MCF 10A (cell line): ENCODE measurements around the gene OBSCN. TPM values are rescaled to one million over a fixed set of nuclear protein-coding genes. Genes with fewer than 3 reads are reported as not detected.

Experiments
- BruUV-seq: library from RNA; stranded (reverse); fragments of 400-500 nt; replicated peaks from 2 replicates; lab custom pipeline; 2021; lab: Mats Ljungman, UMichigan
- CTCF ChIA-PET: fragments of 300-600 bp; sonication (Branson Sonifier 250); formaldehyde crosslinking; extraction: SDS; loops from one replicate; lab custom pipeline; 2021; ENCODE audit warnings: antibody characterized with exemption, inconsistent platforms; lab: Yijun Ruan, JAX
- POLR2A ChIA-PET: fragments of 300-600, 350-650 bp; sonication (Branson Sonifier 250); formaldehyde crosslinking; extraction: SDS; loops from one replicate; lab custom pipeline; 2020; ENCODE audit warnings: antibody characterized with exemption, inconsistent platforms; lab: Yijun Ruan, JAX
- DNase-seq: peaks from one replicate; pipeline ENCODE4 v3.0.0-alpha.2; 2018; ENCODE audit not compliant: unreplicated experiment
- H3K27ac Mint-ChIP-seq: one replicate; pipeline ENCODE4 v1.8.0; 2022; ENCODE audit warnings: mild to moderate bottlenecking, low read depth, mixed read lengths; ENCODE audit not compliant: unreplicated experiment
- H3K27me3 Mint-ChIP-seq: one replicate; pipeline ENCODE4 v1.8.0; 2022; ENCODE audit warnings: mixed read lengths; ENCODE audit not compliant: insufficient read depth, unreplicated experiment
- H3K36me3 Mint-ChIP-seq: one replicate; pipeline ENCODE4 v1.8.0; 2022; ENCODE audit warnings: mild to moderate bottlenecking, moderate library complexity, mixed read lengths; ENCODE audit not compliant: insufficient read depth, unreplicated experiment
- H3K4me1 Mint-ChIP-seq: one replicate; pipeline ENCODE4 v1.8.0; 2022; ENCODE audit warnings: mixed read lengths; ENCODE audit not compliant: insufficient read depth, unreplicated experiment
- H3K4me3 Mint-ChIP-seq: one replicate; pipeline ENCODE4 v1.8.0; 2022; ENCODE audit warnings: mild to moderate bottlenecking, moderate library complexity, mixed read lengths; ENCODE audit not compliant: unreplicated experiment
- H3K9me3 Mint-ChIP-seq: one replicate; pipeline ENCODE4 v1.8.0; 2022; ENCODE audit warnings: mixed read lengths; ENCODE audit not compliant: unreplicated experiment
- intact Hi-C: fragments of 100-400 bp; cut with micrococcal nuclease; formaldehyde crosslinking; loops from 2 replicates; pipeline ENCODE4 v1.14.1; 2022
- total RNA-seq: library from RNA; stranded (reverse); gene quantifications from 2 replicates; pipeline ENCODE4 v1.2.3, GENCODE V29; 2022
- TF ChIP-seq, protein P1 (sequence below): fragments of 200-600 bp; IDR thresholded peaks from one replicate; pipeline ENCODE4 v1.8.0; 2022; ENCODE audit warnings: antibody characterized with exemption, mild to moderate bottlenecking; ENCODE audit not compliant: unreplicated experiment

OBSCN gene
- total RNA-seq, 1 experiment from 2014 or later = 22.6 TPM

DNA sequence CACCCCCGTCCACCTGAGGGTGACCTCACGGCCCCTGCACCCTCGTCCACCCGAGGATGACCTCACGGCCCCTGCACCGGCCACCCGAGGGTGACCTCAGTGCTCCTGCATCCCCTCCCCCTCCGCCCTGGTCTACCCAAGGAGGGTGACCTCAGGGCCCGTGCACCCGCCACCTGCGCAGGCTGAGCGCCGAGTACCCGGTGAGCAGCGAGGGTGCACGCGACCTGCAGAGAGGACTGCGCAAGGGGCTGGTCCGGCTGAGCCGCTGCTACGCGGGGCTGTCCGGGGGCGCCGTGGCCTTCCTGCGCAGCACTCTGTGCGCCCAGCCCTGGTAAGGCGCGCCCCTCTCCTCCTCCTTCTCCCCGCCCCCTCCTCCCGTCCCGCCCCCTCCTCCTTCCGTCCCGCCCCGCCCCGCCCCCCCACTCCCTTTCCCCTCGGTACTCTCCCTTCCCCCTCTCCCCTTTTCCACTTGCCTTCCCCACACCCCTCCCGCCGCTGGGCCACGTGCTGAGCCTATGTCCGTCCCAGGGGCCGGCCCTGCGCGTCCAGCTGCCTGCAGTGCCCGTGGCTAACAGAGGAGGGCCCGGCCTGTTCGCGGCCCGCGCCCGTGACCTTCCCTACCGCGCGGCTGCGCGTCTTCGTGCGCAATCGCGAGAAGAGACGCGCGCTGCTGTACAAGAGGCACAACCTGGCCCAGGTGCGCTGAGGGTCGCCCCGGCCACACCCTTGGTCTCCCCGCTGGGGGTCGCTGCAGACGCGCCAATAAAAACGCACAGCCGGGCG lies 170.4 kb downstream of the OBSCN start:
- Mint-ChIP-seq H3K9me3 (no peaks in the 10 kb centered on the region), H3K4me3 (peak overlapping the region; percentile 95), H3K27me3 (no peaks in the 10 kb centered on the region), H3K36me3 (no peaks in the 10 kb centered on the region), H3K27ac (peak overlapping the region; percentile 84), H3K4me1 (peaks cover 21% of the 10 kb centered on the region)
- TF ChIP-seq, protein P1, sequence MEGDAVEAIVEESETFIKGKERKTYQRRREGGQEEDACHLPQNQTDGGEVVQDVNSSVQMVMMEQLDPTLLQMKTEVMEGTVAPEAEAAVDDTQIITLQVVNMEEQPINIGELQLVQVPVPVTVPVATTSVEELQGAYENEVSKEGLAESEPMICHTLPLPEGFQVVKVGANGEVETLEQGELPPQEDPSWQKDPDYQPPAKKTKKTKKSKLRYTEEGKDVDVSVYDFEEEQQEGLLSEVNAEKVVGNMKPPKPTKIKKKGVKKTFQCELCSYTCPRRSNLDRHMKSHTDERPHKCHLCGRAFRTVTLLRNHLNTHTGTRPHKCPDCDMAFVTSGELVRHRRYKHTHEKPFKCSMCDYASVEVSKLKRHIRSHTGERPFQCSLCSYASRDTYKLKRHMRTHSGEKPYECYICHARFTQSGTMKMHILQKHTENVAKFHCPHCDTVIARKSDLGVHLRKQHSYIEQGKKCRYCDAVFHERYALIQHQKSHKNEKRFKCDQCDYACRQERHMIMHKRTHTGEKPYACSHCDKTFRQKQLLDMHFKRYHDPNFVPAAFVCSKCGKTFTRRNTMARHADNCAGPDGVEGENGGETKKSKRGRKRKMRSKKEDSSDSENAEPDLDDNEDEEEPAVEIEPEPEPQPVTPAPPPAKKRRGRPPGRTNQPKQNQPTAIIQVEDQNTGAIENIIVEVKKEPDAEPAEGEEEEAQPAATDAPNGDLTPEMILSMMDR = peak; percentile 91
- no TSS peak for BruUV-seq
- CTCF ChIA-PET = interaction anchor here (0.7 to 1.0 kb wide), 2 partner anchors 25 to 77 kb away, joined by 4 to 7 read pairs; no protein-coding TSS in a partner anchor
- DNase-seq = peak; percentile 88
- intact Hi-C loops = loop anchor here (1.0 to 5.0 kb wide), 4 partner anchors 79 to 166 kb away; a partner anchor contains a TSS
- POLR2A ChIA-PET = interaction anchor here (0.6 to 3.5 kb wide), 7 partner anchors 11 to 1011 kb away, joined by 3 to 21 read pairs (median 4); partner anchors contain the start of gene TRIM11

DNA sequence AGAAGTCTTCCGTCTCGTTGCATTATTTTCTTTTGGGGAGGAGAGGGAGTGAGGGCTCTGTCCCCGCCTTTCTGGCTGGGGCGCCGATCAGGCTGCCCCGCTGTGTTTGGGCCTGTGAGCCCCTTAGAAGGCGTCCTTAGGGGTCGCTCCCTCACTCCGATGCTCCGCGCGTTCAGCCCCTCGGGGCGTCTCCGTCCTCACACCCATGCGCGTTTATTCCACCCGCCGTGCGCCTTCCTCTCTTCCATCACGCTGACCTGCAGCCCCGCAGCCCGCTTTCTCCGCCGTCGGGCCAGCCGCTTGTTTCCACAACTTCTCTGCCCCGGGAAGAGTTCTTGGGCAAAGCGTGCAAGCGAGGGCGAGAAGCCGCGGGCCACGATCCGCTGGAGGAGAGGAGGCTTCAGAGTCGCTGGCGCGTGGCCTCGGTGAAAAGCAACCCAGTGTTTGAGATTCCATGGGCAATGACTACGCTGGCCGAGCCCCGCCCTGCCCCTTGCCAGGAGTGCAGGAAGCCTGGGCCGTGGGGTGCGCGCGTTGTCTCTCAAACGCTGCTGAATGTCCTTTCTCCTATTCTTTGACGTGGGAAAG lies 171.1 kb downstream of the OBSCN start:
- no TSS peak for BruUV-seq
- Mint-ChIP-seq H3K9me3 (no peaks in the 10 kb centered on the region), H3K27ac (peak overlapping the region; percentile 84), H3K36me3 (no peaks in the 10 kb centered on the region), H3K27me3 (no peaks in the 10 kb centered on the region), H3K4me3 (peak overlapping the region; percentile 95), H3K4me1 (peaks cover 21% of the 10 kb centered on the region)
- ChIA-PET CTCF (interaction anchor here (0.6 to 1.1 kb wide), 6 partner anchors 14 to 248 kb away, joined by 3 to 6 read pairs (median 4); no protein-coding TSS in a partner anchor), POLR2A (interaction anchor here (0.8 to 3.5 kb wide), 6 partner anchors 14 to 273 kb away, joined by 3 to 21 read pairs (median 4); partner anchors contain the start of gene TRIM11)
- peak; percentile 55 for DNase-seq
- TF ChIP-seq, protein P1 = no peak
- intact Hi-C loops = loop anchor here (1.0 to 5.0 kb wide), 4 partner anchors 78 to 167 kb away; a partner anchor contains a TSS

DNA sequence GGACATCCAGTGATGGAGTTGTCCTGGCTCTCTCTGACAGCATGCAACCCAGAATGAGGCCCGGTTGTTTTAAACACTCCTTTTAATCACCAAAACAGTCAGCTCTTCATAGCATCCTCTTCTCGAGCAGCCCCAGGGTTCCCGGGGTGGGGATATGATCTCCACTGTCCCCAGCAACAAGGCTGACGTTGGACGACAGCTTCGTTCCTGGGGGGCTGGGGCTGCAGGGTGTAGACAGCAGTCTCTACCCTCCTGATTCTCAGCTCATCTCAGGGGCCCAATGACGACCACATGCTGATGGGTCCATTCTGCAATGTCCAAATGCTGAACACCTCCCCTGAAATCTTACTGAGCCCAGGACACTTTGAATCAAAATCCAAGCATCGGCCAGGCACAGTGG lies 171.8 kb downstream of the OBSCN start:
- Mint-ChIP-seq H3K36me3 (no peaks in the 10 kb centered on the region), H3K27ac (no peak overlapping the region), H3K4me1 (peaks cover 21% of the 10 kb centered on the region), H3K27me3 (peaks cover 1% of the 10 kb centered on the region), H3K4me3 (peak overlapping the region; percentile 95), H3K9me3 (no peaks in the 10 kb centered on the region)
- ChIA-PET POLR2A (interaction anchor here (0.8 to 3.5 kb wide), 4 partner anchors 13 to 273 kb away, joined by 3 to 21 read pairs (median 8); a partner anchor contains a TSS), CTCF (interaction anchor here (0.9 to 1.1 kb wide), 5 partner anchors 14 to 249 kb away, joined by 3 to 6 read pairs (median 4); no protein-coding TSS in a partner anchor)
- BruUV-seq = no TSS peak
- TF ChIP-seq, protein P1 = no peak
- intact Hi-C loops = loop anchor here (2.0 to 5.0 kb wide), 3 partner anchors 123 to 167 kb away; no protein-coding TSS in a partner anchor
- DNase-seq = no peak

DNA sequence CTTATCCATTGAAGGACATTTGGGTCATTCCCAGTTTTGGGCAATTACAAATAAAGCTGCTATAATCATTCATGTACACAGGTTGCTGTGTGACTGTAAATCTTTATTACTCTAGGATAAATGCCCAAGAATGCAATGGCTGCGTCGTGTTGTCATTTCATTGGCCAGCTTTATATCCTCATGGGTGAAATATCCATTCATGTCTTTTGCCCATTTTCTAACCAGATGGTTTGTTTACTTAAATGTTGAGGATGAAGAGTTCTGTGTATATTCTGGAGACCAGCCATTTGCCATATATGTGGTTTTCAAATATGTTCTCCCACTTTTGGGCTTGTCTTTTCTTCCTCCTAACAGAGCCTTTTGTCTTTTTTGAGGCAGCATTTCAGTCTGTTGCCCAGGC lies 173.5 kb downstream of the OBSCN start:
- CTCF ChIA-PET = interaction anchor here (1.0 kb wide), 1 partner anchor 382 kb away, joined by 4 read pairs; no protein-coding TSS in a partner anchor
- no peak overlapping the region for H3K27ac Mint-ChIP-seq
- H3K4me1 Mint-ChIP-seq = peaks cover 11% of the 10 kb centered on the region
- no peak overlapping the region for H3K4me3 Mint-ChIP-seq
- intact Hi-C loops = no loop called here
- TF ChIP-seq, protein P1 = no peak
- no TSS peak for BruUV-seq
- peaks cover 16% of the 10 kb centered on the region for H3K27me3 Mint-ChIP-seq
- POLR2A ChIA-PET = interaction anchor here (2.9 kb wide), 1 partner anchor 23 kb away, joined by 13 read pairs; no protein-coding TSS in a partner anchor
- peak; percentile 73 for DNase-seq
- no peaks in the 10 kb centered on the region for H3K9me3 Mint-ChIP-seq
- no peaks in the 10 kb centered on the region for H3K36me3 Mint-ChIP-seq
